ENCODE results near the gene FAAP20.

The FAAP20 gene

GRCh38 chr1:2143814-2144500 is 50.6 kb downstream of the FAAP20 start:
- in situ Hi-C loops (cut with HindIII; ENCODE audit: low sequenced_read_pairs) = no loop called here

- in situ Hi-C loops (cut with HindIII; ENCODE audit: low sequenced_read_pairs) = no loop called here
Measured at GRCh38 chr1:2141025-2141424, 53.5 kb downstream of the FAAP20 start.
